Stimulated activated CD4-positive, alpha-beta T cell treated with anti-CD3 and anti-CD28 coated beads, Interleukin-15, amount 100 ng/mL, for 24 hours (primary cell): Measurements from ENCODE around the gene CD83.
"Not testable (repeated sequence)": the region's sequence is repeated elsewhere in the genome, so short reads cannot be mapped to it uniquely, and the experiment has no call there.

Source experiments
- DNase-seq: peaks from one replicate; pipeline ENCODE4 v3.0.0-alpha.2; 2020

Gene CD83

GRCh38 chr6:14117158-14118090 lies at the start of gene CD83:
TSS of gene CD83 (plus strand) at chr6:14117772. CDS start at chr6:14117812, 40 bp downstream.
- DNase-seq: peak; percentile 85

DNA sequence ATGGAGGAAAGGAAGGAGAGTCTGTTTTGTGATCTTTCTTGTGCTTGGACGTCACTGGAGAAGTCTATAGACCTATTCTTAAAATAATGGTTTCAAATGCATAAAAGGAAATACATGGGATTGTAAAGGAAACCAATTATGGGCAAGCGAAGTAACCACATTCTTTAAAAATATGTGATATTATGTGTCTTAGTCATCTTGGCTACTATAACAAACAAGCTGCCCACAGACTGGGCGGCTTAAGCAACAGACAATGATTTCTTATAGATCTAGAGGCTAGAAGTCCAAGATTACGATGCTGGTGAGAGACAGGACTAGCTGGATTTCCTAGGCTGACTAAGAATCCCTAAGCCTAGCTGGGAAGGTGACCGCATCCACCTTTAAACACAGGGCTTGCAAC lies 49.4 kb upstream of the CD83 start:
- DNase-seq: no peak

DNA sequence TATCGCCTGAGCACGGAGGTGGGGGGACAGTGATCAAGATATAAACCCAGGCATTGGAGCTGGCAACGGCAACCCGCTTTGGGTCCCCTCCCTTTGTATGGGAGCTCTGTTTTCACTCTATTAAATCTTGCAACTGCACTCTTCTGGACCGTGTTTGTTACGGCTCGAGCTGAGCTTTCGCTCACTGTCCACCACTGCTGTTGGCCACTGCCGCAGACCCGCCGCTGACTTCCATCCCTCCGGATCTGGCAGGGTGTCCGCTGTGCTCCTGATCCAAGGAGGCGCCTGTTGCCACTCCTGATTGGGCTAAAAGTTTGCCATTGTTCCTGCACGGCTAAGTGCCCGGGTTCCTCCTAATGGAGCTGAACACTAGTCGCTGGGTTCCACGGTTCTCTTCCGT lies 48.9 kb upstream of the CD83 start:
- DNase-seq: no peak

GRCh38 chr6:14070457-14070856 lies 47.1 kb upstream of the CD83 start:
- DNase-seq: no peak

- DNase-seq: peak; percentile 32
These were observed 45.5 kb upstream of the CD83 start for GRCh38 chr6:14072084-14072483.

DNA sequence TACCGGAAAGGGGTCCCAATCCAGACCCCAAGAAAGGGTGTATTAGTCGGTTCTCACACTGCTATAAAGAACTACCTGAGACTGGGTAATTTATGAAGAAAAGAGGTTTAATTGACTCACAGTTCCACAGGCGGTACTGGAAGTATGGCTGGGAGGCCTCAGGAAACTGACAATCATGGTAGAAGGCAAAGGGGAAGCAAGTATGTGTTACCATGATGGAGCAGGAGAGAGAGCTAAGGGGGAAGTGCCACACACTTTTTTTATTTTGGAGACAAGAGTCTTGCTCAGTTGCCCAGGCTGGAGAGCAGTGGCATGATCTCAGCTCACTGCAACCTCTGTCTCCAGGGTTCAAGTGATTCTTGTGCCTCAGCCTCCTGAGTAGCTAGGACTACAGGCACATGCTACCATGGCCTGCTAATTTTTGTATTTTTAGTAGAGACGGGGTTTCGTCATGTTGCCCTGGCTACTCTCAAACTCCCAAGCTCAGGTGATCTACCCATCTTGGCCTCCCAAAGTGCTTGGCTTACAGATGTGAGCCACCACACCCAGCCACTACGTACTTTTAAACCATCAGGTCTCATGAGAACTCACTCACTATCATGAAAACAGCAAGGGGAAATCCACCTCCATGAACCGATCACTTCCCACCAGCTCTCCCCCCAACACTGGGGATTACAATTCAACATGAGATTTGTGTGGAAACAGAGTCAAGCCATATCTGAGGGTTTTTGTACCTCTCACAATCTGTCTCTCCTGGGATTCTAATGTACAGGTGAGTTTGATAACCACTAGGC lies 43.8 kb upstream of the CD83 start:
- DNase-seq: not testable (repeated sequence)

GRCh38 chr6:14074476-14075094 lies 43.0 kb upstream of the CD83 start:
- DNase-seq: no peak

GRCh38 chr6:14075095-14075503 lies 42.5 kb upstream of the CD83 start:
- DNase-seq: no peak

DNA sequence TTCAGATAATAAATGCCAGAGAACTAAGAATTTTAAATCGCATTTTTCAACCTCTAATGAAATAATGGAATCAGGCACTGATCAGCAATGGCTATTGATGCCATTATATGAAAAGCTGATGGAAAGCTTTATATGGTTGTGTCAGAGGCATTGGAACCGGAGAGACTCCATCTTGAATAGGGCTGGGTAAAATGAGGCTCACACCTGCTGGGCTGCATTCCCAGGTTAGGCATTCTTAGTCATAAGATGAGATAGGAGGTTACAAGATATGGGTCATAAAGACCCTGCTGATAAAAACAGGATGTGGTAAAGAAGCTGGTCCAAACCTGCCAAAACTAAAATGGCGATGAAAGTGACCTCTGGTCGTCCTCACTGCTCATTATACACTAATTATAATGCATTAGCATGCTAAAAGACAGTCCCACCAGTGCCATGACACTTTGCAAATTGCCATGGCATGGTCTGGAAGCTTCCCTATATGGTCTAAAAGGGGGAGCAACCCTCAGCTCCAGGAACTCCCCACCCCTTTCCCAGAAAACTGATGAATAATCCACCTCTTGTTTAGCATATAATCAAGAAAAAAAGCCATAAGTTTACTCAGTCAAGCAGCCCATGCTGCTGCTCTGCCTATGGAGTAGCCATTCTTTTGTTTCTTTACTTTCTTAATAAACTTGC lies 40.2 kb upstream of the CD83 start:
- no peak for DNase-seq

DNA sequence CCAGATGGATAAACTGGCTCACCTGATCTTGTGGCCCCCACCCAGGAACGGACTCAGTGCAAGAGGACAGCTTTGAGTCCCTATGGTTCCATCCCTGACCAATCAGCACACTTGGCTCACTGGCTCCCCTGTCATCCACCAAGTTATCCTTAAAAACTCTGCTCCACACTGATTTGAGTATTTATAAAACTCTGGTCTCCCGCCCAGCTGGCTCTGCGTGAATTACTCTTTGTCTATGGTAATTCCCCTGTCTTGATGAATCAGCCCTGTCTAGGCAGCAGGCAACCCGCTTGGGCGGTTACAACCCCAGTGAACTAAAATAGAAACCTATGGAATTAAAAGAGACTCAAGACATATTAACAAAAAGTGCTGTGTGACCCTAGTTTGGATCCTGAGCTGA lies 38.1 kb upstream of the CD83 start:
- DNase-seq: peak; percentile 49

- DNase-seq: no peak
These were observed 37.6 kb upstream of the CD83 start for GRCh38 chr6:14079971-14080370.

GRCh38 chr6:14081126-14081525 lies 36.4 kb upstream of the CD83 start:
- DNase-seq: no peak

- no peak for DNase-seq
These were observed 34.8 kb upstream of the CD83 start for GRCh38 chr6:14082771-14083170.

DNA sequence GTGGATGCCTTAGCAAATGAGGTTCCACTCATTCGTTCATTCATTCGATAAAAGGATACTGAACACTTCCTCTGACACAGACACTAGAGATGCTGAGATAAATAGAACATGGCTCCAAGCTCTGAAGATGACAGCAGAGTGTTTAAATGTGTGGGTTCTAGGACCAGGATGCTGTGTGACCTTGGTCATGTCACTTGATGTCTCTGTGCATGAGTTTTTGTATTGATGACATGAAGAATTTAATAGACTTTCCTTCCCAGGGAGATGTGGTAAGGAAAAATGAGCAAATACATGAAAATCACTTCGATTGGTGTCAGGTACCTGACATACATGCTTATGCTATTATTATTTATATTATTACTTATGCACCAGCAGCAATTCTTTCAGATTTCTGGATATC lies 34.3 kb upstream of the CD83 start:
- no peak for DNase-seq

DNA sequence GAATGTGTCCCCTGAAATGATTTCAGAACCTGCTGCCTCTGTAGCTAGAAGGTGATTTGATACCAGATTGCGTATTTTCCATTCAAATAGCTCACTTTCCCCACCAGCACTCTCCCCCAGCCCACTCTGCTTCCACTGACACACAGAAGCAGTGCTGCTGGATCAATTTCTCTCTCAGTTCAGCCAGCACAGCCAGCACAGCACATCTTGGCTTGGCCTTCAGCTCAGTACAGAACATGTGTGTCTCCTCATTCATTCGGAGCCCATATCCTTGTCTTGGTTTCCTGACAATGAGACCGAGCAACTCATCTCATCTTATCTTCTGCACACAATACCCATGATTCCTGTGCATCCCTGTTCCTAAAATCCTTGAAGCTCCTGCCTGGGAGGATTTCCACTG lies 33.8 kb upstream of the CD83 start:
- DNase-seq: no peak

- DNase-seq: no peak
These were observed 33.2 kb upstream of the CD83 start for GRCh38 chr6:14084388-14084787.

GRCh38 chr6:14085176-14085787 lies 32.3 kb upstream of the CD83 start:
- DNase-seq: no peak

DNA sequence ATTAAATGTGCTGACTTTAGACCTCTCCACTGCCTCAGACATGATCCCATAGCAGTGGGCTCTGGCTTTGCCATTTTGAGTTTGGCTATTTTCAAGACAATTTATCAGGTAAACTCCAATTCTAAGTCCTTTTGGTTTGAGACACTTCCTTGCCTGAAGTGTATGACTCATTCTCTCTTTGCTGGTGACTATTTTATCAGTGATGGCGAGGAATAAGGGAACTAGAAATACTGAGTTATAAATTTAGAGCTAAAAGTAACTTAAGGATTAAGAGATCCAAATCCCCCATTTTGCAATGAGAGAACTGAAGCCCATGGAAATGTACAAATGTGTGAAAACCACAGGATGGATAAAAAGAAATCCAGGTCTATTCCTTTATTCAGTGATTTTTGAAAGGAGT lies 30.9 kb upstream of the CD83 start:
- no peak for DNase-seq

DNA sequence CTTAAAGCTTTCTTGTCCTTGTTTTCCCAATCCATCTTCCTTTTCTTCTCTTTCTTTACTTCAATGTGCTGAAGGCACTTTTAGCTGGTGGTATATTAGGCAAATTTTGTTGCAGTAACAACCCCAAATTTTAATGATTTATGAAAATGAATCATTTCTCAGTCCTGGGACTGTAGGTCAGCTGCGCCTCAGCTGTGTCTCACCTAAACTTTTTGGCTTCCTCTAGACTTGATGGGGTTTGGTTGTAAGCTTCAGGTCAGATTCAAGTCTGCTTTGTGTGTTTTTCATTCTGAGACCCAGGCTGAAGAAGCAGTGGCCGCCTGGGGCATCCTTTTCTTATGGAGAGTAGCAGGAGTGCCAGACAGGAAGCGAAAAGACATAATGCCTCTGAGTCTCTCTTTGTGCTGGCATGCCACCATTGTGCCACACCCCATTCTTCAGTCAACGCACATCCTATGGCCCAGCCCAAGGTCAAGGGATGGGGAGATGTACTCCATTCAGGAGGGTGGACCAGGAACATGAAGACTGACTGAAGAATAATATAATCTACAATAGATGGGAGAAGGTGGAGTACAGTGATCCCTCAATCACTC lies 28.9 kb upstream of the CD83 start:
- DNase-seq: no peak

DNA sequence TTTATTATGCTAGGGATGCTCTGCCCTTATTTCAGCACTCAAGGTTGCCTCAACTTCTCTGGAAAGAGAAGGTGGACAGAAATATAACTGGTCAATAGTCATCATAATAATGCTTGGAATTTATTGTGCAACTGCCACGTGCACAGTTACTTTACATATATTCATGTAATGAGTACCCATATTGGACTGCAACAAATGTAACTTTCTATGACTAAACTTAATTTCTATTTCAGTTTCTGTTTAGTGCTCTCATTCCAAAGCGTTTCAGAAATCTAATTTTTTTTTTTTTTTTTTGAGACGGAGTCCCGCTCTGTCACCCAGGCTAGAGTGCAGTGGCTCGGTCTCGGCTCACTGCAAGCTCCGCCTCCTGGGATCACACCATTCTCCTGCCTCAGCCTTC lies 28.3 kb upstream of the CD83 start:
- DNase-seq: no peak

DNA sequence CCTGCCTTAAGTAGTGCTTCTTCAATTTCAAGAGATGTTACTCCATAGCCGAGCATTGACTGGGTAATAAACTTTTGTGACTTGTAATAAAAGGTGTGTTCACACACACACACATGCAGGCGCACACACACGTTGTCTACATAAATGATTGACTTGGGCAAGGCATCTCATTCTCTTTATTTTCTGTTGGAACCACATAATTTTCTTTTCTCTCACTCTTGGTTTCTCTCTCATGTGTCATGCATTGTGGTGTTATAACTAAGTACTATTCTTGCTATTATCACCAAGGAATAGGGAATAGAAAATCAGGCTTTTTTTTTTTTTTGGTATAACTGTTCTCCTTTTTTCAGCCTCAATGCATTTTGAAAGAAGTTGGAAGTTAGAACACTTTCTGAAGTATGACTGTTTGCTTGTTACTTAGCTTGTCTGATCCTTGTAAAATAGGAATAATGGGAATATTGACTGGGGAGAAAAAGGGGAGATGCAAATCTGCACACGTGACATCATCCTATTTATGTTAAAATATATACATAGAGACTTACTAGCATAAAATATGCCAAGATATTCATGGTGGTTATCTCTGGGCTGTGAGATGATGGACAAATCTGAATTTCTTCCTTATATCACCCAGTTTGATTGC lies 26.1 kb upstream of the CD83 start:
- peak; percentile 22 for DNase-seq

GRCh38 chr6:14092316-14092715 lies 25.3 kb upstream of the CD83 start:
- no peak for DNase-seq
